HG02571 (cell line): Measurements from ENCODE around the gene OSBPL3.
A peak's percentile ranks its signal among the peaks of the same experiment; 100 is the strongest.

ENCODE experiments used
- ATAC-seq: cut with Tn5 transposase; IDR thresholded peaks from one replicate; pipeline ENCODE4 v1.9.1; 2021; ENCODE audit warnings: mild to moderate bottlenecking, moderate library complexity; ENCODE audit not compliant: unreplicated experiment

OSBPL3 gene

GRCh38 chr7:24777806-24778205 is 202.2 kb downstream of the OSBPL3 start:
- ATAC-seq: no peak

GRCh38 chr7:24773646-24774045 is 206.3 kb downstream of the OSBPL3 start:
- no peak for ATAC-seq

- no peak for ATAC-seq
These were observed 210.1 kb downstream of the OSBPL3 start for GRCh38 chr7:24769851-24770250.

- ATAC-seq: no peak
These were observed 210.8 kb downstream of the OSBPL3 start for GRCh38 chr7:24769014-24769830.

- no peak for ATAC-seq
These were observed 212.0 kb downstream of the OSBPL3 start for GRCh38 chr7:24767878-24768569.

GRCh38 chr7:24764972-24765744 is 214.8 kb downstream of the OSBPL3 start:
- no peak for ATAC-seq

GRCh38 chr7:24764011-24764410 is 216.0 kb downstream of the OSBPL3 start:
- ATAC-seq: no peak

GRCh38 chr7:24763303-24763901 is 216.6 kb downstream of the OSBPL3 start:
- ATAC-seq: no peak

GRCh38 chr7:24762771-24763170 is 217.2 kb downstream of the OSBPL3 start:
- no peak for ATAC-seq

GRCh38 chr7:24760968-24761367 is 219.0 kb downstream of the OSBPL3 start:
- no peak for ATAC-seq

- ATAC-seq: peak; percentile 62
These were observed 222.4 kb downstream of the OSBPL3 start, which contains the start of gene GSDME for GRCh38 chr7:24757353-24758275. Gene GSDME (minus strand): TSS chr7:24757464. CDS start chr7:24749774, 7,690 bp downstream.

- ATAC-seq: peak; percentile 15
These were observed 223.2 kb downstream of the OSBPL3 start for GRCh38 chr7:24756545-24757352.

- ATAC-seq: peak; percentile 60
These were observed 224.2 kb downstream of the OSBPL3 start for GRCh38 chr7:24755541-24756407.

- ATAC-seq: no peak
These were observed 225.0 kb downstream of the OSBPL3 start for GRCh38 chr7:24754906-24755506.

GRCh38 chr7:24752073-24752800 is 227.7 kb downstream of the OSBPL3 start:
- ATAC-seq: no peak

- no peak for ATAC-seq
These were observed 228.5 kb downstream of the OSBPL3 start for GRCh38 chr7:24751484-24751883.

- ATAC-seq: no peak
These were observed 229.4 kb downstream of the OSBPL3 start for GRCh38 chr7:24750441-24751055.
